ENCODE data around the gene C1QL1. TPM values are rescaled to one million over a fixed set of nuclear protein-coding genes. Genes with fewer than 3 reads are reported as not detected.

C1QL1 gene
- polyA plus RNA-seq, 1 donor from 2014 or later = 0.19 TPM

DNA sequence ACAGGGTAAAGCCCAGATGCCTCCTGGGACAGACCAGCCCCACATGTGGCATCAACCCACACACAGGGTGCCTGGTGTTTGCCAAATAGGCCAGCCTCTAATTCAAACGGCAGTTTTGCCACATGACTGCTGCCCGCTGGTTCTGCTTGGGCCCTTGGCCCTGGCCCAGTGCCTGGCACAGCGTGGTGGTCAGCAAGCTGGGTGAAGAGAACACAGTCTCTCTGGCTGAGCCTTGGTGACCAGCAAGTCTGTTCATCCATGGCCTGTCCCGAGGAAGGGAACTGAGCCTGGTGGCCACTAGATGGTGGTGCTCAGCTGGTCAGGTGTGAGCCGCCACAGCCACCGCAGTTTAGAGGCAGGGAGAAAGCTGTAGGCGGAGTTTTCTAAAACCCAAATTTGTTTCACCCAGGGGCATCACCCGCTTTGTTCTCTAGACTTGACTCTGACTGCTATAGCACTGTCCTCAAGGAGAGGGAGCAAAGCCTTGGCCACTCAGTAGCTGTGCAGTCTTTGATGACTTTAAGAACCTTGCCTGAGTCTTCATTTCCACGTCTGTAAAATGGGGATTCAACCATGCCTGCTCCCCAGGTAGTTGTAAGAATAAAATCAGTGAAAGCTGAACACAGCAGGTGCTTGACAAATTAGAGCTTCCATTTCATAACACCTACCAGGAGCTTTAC lies 48.1 kb downstream of the C1QL1 start:
- Histone ChIP-seq H3F3A (ENCODE audit: insufficient read depth, low read length, poor library complexity, severe bottlenecking) (no peaks in the 10 kb centered on the region), H3K9me3 (ENCODE audit: low read length) (no peaks in the 10 kb centered on the region), H4K20me1 (ENCODE audit: insufficient read depth) (no peaks in the 10 kb centered on the region), H3K27ac (ENCODE audit: low read length) (no peak overlapping the region), H3K9ac (ENCODE audit: low read length) (no peak overlapping the region), H3K79me2 (replicated peaks; ENCODE audit: insufficient read depth, low read length) (no peaks in the 10 kb centered on the region), H2AFZ (ENCODE audit: low read depth, low read length) (no peak overlapping the region), H3K9me2 (ENCODE audit: insufficient read depth, low read length) (no peaks in the 10 kb centered on the region), H3K4me2 (ENCODE audit: low read length) (no peak overlapping the region), H3K27me3 (ENCODE audit: insufficient read depth, low read depth, low read length) (no peaks in the 10 kb centered on the region), H3K36me3 (ENCODE audit: insufficient read depth, low read length) (no peaks in the 10 kb centered on the region), H3K4me3 (ENCODE audit: low read length) (no peak overlapping the region)
- TF ChIP-seq EP300 (conservative IDR thresholded peaks at IDR 0.05; ENCODE audit: poor library complexity, severe bottlenecking) (no peak), RAD21 (conservative IDR thresholded peaks at IDR 0.05) (peak; percentile 86), TAF1 (IDR thresholded peaks at IDR 0.05; ENCODE audit: low read depth) (peak; percentile 35), MXI1 (conservative IDR thresholded peaks at IDR 0.05; ENCODE audit: poor library complexity, severe bottlenecking) (no peak), SMC3 (conservative IDR thresholded peaks at IDR 0.05; ENCODE audit: poor library complexity) (peak; percentile 86), EZH2 (IDR thresholded peaks at IDR 0.05; ENCODE audit: borderline replicate concordance, insufficient read depth, low read length, poor library complexity, severe bottlenecking) (no peak), POLR2AphosphoS5 (IDR thresholded peaks at IDR 0.05) (no peak)
- TF ChIP-seq, protein P1, sequence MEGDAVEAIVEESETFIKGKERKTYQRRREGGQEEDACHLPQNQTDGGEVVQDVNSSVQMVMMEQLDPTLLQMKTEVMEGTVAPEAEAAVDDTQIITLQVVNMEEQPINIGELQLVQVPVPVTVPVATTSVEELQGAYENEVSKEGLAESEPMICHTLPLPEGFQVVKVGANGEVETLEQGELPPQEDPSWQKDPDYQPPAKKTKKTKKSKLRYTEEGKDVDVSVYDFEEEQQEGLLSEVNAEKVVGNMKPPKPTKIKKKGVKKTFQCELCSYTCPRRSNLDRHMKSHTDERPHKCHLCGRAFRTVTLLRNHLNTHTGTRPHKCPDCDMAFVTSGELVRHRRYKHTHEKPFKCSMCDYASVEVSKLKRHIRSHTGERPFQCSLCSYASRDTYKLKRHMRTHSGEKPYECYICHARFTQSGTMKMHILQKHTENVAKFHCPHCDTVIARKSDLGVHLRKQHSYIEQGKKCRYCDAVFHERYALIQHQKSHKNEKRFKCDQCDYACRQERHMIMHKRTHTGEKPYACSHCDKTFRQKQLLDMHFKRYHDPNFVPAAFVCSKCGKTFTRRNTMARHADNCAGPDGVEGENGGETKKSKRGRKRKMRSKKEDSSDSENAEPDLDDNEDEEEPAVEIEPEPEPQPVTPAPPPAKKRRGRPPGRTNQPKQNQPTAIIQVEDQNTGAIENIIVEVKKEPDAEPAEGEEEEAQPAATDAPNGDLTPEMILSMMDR (IDR thresholded peaks at IDR 0.05; ENCODE audit: poor library complexity, severe bottlenecking) = peak; percentile 82
- TF ChIP-seq, protein P2, sequence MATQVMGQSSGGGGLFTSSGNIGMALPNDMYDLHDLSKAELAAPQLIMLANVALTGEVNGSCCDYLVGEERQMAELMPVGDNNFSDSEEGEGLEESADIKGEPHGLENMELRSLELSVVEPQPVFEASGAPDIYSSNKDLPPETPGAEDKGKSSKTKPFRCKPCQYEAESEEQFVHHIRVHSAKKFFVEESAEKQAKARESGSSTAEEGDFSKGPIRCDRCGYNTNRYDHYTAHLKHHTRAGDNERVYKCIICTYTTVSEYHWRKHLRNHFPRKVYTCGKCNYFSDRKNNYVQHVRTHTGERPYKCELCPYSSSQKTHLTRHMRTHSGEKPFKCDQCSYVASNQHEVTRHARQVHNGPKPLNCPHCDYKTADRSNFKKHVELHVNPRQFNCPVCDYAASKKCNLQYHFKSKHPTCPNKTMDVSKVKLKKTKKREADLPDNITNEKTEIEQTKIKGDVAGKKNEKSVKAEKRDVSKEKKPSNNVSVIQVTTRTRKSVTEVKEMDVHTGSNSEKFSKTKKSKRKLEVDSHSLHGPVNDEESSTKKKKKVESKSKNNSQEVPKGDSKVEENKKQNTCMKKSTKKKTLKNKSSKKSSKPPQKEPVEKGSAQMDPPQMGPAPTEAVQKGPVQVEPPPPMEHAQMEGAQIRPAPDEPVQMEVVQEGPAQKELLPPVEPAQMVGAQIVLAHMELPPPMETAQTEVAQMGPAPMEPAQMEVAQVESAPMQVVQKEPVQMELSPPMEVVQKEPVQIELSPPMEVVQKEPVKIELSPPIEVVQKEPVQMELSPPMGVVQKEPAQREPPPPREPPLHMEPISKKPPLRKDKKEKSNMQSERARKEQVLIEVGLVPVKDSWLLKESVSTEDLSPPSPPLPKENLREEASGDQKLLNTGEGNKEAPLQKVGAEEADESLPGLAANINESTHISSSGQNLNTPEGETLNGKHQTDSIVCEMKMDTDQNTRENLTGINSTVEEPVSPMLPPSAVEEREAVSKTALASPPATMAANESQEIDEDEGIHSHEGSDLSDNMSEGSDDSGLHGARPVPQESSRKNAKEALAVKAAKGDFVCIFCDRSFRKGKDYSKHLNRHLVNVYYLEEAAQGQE (IDR thresholded peaks at IDR 0.05; ENCODE audit: borderline replicate concordance) = no peak

DNA sequence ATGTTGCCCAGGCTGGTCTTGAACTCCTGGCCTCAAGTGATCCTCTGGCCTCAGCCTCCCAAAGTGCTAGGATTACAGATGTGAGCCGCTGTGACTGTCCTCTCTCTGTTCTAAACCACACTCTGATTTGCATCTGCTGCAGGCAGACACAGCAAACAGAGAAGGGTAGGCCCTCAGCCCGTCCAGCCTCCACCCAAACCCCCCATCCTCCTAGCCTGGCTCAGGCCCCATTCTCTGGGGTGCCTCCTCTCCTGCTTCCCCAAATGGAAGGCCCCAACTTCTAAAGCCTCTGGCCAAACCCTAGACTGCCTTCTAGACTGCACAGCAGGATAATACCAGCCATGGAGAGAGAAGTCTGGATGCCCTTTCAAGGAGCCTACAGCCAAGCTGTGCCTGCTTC lies 48.7 kb downstream of the C1QL1 start:
- no peak overlapping the region for H3K4me2 ChIP-seq (ENCODE audit: low read length)
- H3K79me2 ChIP-seq (replicated peaks; ENCODE audit: insufficient read depth, low read length) = no peaks in the 10 kb centered on the region
- H3K36me3 ChIP-seq (ENCODE audit: insufficient read depth, low read length) = no peaks in the 10 kb centered on the region
- TF ChIP-seq POLR2AphosphoS5 (IDR thresholded peaks at IDR 0.05) (no peak), EZH2 (IDR thresholded peaks at IDR 0.05; ENCODE audit: borderline replicate concordance, insufficient read depth, low read length, poor library complexity, severe bottlenecking) (no peak), TAF1 (IDR thresholded peaks at IDR 0.05; ENCODE audit: low read depth) (no peak), SMC3 (conservative IDR thresholded peaks at IDR 0.05; ENCODE audit: poor library complexity) (no peak), RAD21 (conservative IDR thresholded peaks at IDR 0.05) (no peak), MXI1 (conservative IDR thresholded peaks at IDR 0.05; ENCODE audit: poor library complexity, severe bottlenecking) (no peak), EP300 (conservative IDR thresholded peaks at IDR 0.05; ENCODE audit: poor library complexity, severe bottlenecking) (no peak)
- TF ChIP-seq, protein P1 (IDR thresholded peaks at IDR 0.05; ENCODE audit: poor library complexity, severe bottlenecking) = no peak
- no peak overlapping the region for H3K9ac ChIP-seq (ENCODE audit: low read length)
- H3F3A ChIP-seq (ENCODE audit: insufficient read depth, low read length, poor library complexity, severe bottlenecking) = no peaks in the 10 kb centered on the region
- H2AFZ ChIP-seq (ENCODE audit: low read depth, low read length) = no peak overlapping the region
- H4K20me1 ChIP-seq (ENCODE audit: insufficient read depth) = no peaks in the 10 kb centered on the region
- H3K27me3 ChIP-seq (ENCODE audit: insufficient read depth, low read depth, low read length) = no peaks in the 10 kb centered on the region
- H3K4me3 ChIP-seq (ENCODE audit: low read length) = no peak overlapping the region
- H3K27ac ChIP-seq (ENCODE audit: low read length) = no peak overlapping the region
- H3K9me3 ChIP-seq (ENCODE audit: low read length) = no peaks in the 10 kb centered on the region
- H3K9me2 ChIP-seq (ENCODE audit: insufficient read depth, low read length) = no peaks in the 10 kb centered on the region

Measured in neural cell (in vitro differentiated cells).